Lung (tissue), 12 donors: Measurements from ENCODE around the gene TMX3. TPM values are rescaled to one million over a fixed set of nuclear protein-coding genes. Genes with fewer than 3 reads are reported as not detected.

ENCODE experiments used
- ATAC-seq: fragments of 200-7000 bp; cut with Tn5 transposase; one replicate; pipeline ENCODE4 v1.9.1; 2020; ENCODE audit warnings: moderate number of reproducible peaks; ENCODE audit not compliant: insufficient read depth, low FRiP score
- DNase-seq, 3 donors: peaks; one replicate each; pipeline ENCODE4 v3.0.0-alpha.2; 2013 to 2017
- H3K27ac ChIP-seq, 2 donors: one replicate each; pipeline ENCODE4 v1.5.1; 2013; ENCODE audit warnings: mild to moderate bottlenecking in 2 of 2, moderate library complexity in 2 of 2, control low read depth in 1 of 2, inconsistent platforms in 1 of 2, low read depth in 1 of 2, low read length in 1 of 2
- H3K27me3 ChIP-seq, 3 donors: one replicate each; pipeline ENCODE4 v1.5.1; 2013; ENCODE audit warnings: low read length in 2 of 3; ENCODE audit not compliant: control insufficient read depth in 3 of 3, insufficient read depth in 3 of 3
- H3K36me3 ChIP-seq, 4 donors: one replicate each; pipeline ENCODE4 v1.5.1; 2013; ENCODE audit warnings: low read length in 4 of 4, mild to moderate bottlenecking in 1 of 4, moderate library complexity in 1 of 4; ENCODE audit not compliant: control insufficient read depth in 4 of 4, insufficient read depth in 4 of 4
- H3K4me1 ChIP-seq, 5 donors: one replicate each; pipeline ENCODE4 v1.5.1; 2013; ENCODE audit warnings: low read length in 5 of 5, mild to moderate bottlenecking in 2 of 5, moderate library complexity in 1 of 5; ENCODE audit not compliant: control insufficient read depth in 5 of 5, insufficient read depth in 5 of 5
- H3K4me3 ChIP-seq: one replicate; pipeline ENCODE4 v1.5.1; 2013; ENCODE audit warnings: mild to moderate bottlenecking, control low read depth, moderate library complexity
- H3K9ac ChIP-seq, 2 donors: one replicate each; pipeline ENCODE4 v1.5.1; 2013; ENCODE audit warnings: low read length in 2 of 2, control low read depth in 1 of 2; ENCODE audit not compliant: insufficient read depth in 1 of 2
- H3K9me3 ChIP-seq, 4 donors: one replicate each; pipeline ENCODE4 v1.5.1; 2013; ENCODE audit warnings: low read length in 3 of 4, mild to moderate bottlenecking in 1 of 4, moderate library complexity in 1 of 4; ENCODE audit not compliant: control insufficient read depth in 4 of 4, insufficient read depth in 3 of 4
- WGBS, 2 donors: extraction: QIAGEN DNeasy Blood & Tissue Kit; methylation state at CpG; one replicate each; pipeline ENCODE4 v1.1.7; 2013; 5-methylcytosine and 5-hydroxymethylcytosine counted together
- polyA plus RNA-seq, 2 donors: library from polyadenylated mRNA; stranded (reverse); fragments of 200-250 nt; gene quantifications; one replicate each; pipeline ENCODE4 v1.2.1, GENCODE V29; 2013
- total RNA-seq, 2 donors: library from RNA; depleted of rRNA in 1 of 2; stranded (reverse); fragments of >200 nt in 1 of 2; gene quantifications; one replicate each; pipeline ENCODE4 v1.2.1, GENCODE V29; 2014 to 2021
- TF ChIP-seq, protein P1 (sequence below): IDR thresholded peaks from 2 replicates; pipeline ENCODE4 v1.5.1; 2012; ENCODE audit warnings: mild to moderate bottlenecking; ENCODE audit errors: control extremely low read depth, extremely low read depth
- donor health status: control.
- donor health status: control.
- donor health status: Bipolar disorder and iron deficiency.
- donor health status: healthy.
- donor health status: DM: yes; HTN: yes; CAD: no.

Gene TMX3
- total and polyA plus RNA-seq, 4 donors, result 23.9 to 78.6 (median 41.9) TPM

DNA sequence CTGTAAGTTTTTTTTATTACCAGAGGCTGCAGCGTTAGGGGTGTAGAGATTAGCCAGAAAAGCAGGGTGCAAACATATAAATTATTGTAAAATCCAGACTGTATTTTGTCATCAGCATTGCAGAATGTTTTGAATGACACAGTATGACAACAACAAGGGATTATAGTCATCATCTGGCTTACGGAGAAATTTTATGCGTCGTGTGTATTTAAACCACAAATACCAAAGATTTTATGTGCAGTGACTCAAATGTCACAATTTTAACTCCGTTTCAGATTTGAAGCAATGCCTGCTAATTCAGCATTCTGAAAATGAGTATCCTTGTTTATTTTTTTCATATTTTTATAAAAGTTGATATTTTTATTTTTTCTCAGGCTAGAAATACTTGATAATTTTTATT is 19.4 kb upstream of the TMX3 start:
- no peak for ATAC-seq
- 65 to 84% methylated on average over 5 of the region's 5 CpGs for WGBS, 2 donors
- no peak for DNase-seq
- Histone ChIP-seq H3K27me3 (no peaks in the 10 kb centered on the region), H3K9ac (no peak overlapping the region), H3K36me3 (no peaks in the 10 kb centered on the region), H3K4me1 (peaks cover 0 to 5% (median 0%) of the 10 kb centered on the region in 5 donors), H3K9me3 (no peaks in the 10 kb centered on the region), H3K4me3 (no peak overlapping the region), H3K27ac (no peak overlapping the region)
- TF ChIP-seq, protein P1, sequence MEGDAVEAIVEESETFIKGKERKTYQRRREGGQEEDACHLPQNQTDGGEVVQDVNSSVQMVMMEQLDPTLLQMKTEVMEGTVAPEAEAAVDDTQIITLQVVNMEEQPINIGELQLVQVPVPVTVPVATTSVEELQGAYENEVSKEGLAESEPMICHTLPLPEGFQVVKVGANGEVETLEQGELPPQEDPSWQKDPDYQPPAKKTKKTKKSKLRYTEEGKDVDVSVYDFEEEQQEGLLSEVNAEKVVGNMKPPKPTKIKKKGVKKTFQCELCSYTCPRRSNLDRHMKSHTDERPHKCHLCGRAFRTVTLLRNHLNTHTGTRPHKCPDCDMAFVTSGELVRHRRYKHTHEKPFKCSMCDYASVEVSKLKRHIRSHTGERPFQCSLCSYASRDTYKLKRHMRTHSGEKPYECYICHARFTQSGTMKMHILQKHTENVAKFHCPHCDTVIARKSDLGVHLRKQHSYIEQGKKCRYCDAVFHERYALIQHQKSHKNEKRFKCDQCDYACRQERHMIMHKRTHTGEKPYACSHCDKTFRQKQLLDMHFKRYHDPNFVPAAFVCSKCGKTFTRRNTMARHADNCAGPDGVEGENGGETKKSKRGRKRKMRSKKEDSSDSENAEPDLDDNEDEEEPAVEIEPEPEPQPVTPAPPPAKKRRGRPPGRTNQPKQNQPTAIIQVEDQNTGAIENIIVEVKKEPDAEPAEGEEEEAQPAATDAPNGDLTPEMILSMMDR, result no peak

DNA sequence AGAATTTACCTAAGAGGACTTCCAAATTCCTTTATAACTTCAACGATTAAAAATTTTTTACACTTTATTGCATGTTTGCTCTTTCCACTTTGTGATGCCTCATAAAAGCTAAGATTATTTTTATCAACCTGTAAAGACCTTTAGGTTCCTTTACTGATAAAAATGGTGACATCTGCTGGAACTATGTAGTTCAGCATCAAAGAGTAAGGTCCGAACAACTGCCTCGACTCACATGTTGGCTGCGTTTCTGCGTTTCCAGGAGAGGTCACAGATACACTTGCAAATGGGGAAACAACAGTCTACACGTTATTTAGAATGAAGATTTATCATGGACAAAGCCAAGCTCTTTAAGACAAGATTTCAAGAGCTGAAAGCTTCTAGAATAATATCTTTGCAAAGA is 18.8 kb upstream of the TMX3 start:
- ATAC-seq (no peak), DNase-seq (no peak)
- H3K36me3 ChIP-seq, result no peaks in the 10 kb centered on the region
- peaks cover 0 to 5% (median 0%) of the 10 kb centered on the region in 5 donors for H3K4me1 ChIP-seq
- H3K9me3 ChIP-seq, result no peaks in the 10 kb centered on the region
- no peak overlapping the region for H3K27ac ChIP-seq
- 48 to 71% methylated on average over 6 of the region's 6 CpGs for WGBS, 2 donors
- no peak overlapping the region for H3K4me3 ChIP-seq
- no peak overlapping the region for H3K9ac ChIP-seq
- no peaks in the 10 kb centered on the region for H3K27me3 ChIP-seq
- TF ChIP-seq, protein P1, result no peak

DNA sequence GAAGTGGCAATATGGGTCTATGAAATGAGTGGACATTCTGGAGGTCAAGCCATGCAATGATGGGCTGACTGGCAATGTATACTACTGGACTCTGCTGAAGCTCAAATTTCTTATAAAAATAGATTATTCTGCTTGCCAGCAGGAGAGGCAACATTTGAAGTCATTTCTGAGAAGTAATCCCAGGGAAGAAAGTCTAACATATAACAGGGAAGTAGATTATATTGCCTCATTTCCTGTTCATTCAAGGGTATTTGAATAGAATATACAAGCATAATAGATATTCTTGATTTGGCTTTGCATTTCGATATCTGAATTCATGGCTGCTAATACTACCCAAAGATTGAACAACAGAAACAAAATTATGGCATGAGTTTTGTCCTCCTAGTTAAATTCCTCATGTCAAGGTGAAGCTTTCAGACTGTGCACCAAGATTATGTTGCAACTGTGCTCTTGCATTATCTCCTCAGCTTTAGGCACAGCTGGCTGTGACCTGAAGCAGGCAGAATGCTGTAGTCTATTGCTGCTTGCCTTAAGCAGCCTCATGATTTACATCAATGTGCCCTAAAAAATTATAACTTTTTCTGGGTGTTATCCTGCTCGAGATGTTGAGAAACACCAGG is 13.3 kb upstream of the TMX3 start:
- no peak for DNase-seq
- H3K4me1 ChIP-seq, result no peaks in the 10 kb centered on the region
- WGBS, 2 donors, result 68 to 81% methylated on average over 2 of the region's 2 CpGs

More for the DNA sequence above, 13.3 kb upstream of the TMX3 start:
- Histone ChIP-seq H3K36me3 (no peaks in the 10 kb centered on the region), H3K27ac (no peak overlapping the region), H3K9ac (no peak overlapping the region), H3K27me3 (no peaks in the 10 kb centered on the region), H3K9me3 (no peaks in the 10 kb centered on the region), H3K4me3 (no peak overlapping the region)
- TF ChIP-seq, protein P1, result no peak
- no peak for ATAC-seq
